Activated naive CD4-positive, alpha-beta T cell treated with anti-CD3 and anti-CD28 coated beads, Interleukin-2, amount 50 U/mL, for 24 hours (primary cell): Measurements from ENCODE around the gene TNFRSF18.
"Not testable (repeated sequence)": the region's sequence is repeated elsewhere in the genome, so short reads cannot be mapped to it uniquely, and the experiment has no call there.

Source experiments
- H3K27ac Mint-ChIP-seq: one replicate; pipeline ENCODE4 v1.8.0; 2021; ENCODE audit warnings: mild to moderate bottlenecking, mixed read lengths
- H3K27me3 Mint-ChIP-seq: one replicate; pipeline ENCODE4 v1.8.0; 2021; ENCODE audit warnings: mixed read lengths
- H3K36me3 Mint-ChIP-seq: one replicate; pipeline ENCODE4 v1.8.0; 2021; ENCODE audit warnings: mixed read lengths
- H3K4me1 Mint-ChIP-seq: one replicate; pipeline ENCODE4 v1.8.0; 2021; ENCODE audit warnings: mixed read lengths
- H3K4me3 Mint-ChIP-seq: one replicate; pipeline ENCODE4 v1.8.0; 2021; ENCODE audit warnings: mild to moderate bottlenecking, mixed read lengths
- H3K9me3 Mint-ChIP-seq: one replicate; pipeline ENCODE4 v1.8.0; 2021; ENCODE audit warnings: mixed read lengths

Gene TNFRSF18

GRCh38 chr1:1206376-1206965 is at the start of gene TNFRSF18:
Gene TNFRSF18 (minus strand): TSS chr1:1206592. CDS start chr1:1206571, 21 bp downstream.
- H3K4me1 Mint-ChIP-seq, result peaks cover 20% of the 10 kb centered on the region
- peaks cover 2% of the 10 kb centered on the region for H3K36me3 Mint-ChIP-seq
- no peaks in the 10 kb centered on the region for H3K27me3 Mint-ChIP-seq
- no peaks in the 10 kb centered on the region for H3K9me3 Mint-ChIP-seq
- H3K4me3 Mint-ChIP-seq, result peak within 1 kb of the TSS; percentile 77
- peak within 1 kb of the TSS; percentile 62 for H3K27ac Mint-ChIP-seq

- H3K27me3 Mint-ChIP-seq, result no peaks in the 10 kb centered on the region
- H3K9me3 Mint-ChIP-seq, result no peaks in the 10 kb centered on the region
- peaks cover 6% of the 10 kb centered on the region for H3K36me3 Mint-ChIP-seq
- H3K4me1 Mint-ChIP-seq, result peaks cover 18% of the 10 kb centered on the region
- no peak overlapping the region for H3K27ac Mint-ChIP-seq
- H3K4me3 Mint-ChIP-seq, result no peak overlapping the region
Measured at GRCh38 chr1:1255611-1256010, 49.2 kb upstream of the TNFRSF18 start.

- Mint-ChIP-seq H3K27ac (no peak overlapping the region), H3K4me1 (peaks cover 22% of the 10 kb centered on the region), H3K9me3 (no peaks in the 10 kb centered on the region), H3K27me3 (no peaks in the 10 kb centered on the region), H3K36me3 (peaks cover 6% of the 10 kb centered on the region), H3K4me3 (no peak overlapping the region)
Measured at GRCh38 chr1:1255078-1255477, 48.7 kb upstream of the TNFRSF18 start.

- Mint-ChIP-seq H3K27ac (no peak overlapping the region), H3K27me3 (no peaks in the 10 kb centered on the region), H3K9me3 (no peaks in the 10 kb centered on the region), H3K4me1 (peaks cover 22% of the 10 kb centered on the region), H3K4me3 (no peak overlapping the region), H3K36me3 (peaks cover 2% of the 10 kb centered on the region)
Measured at GRCh38 chr1:1254667-1254998, 48.2 kb upstream of the TNFRSF18 start.

GRCh38 chr1:1253972-1254666 is 47.7 kb upstream of the TNFRSF18 start:
- no peaks in the 10 kb centered on the region for H3K27me3 Mint-ChIP-seq
- H3K36me3 Mint-ChIP-seq, result peaks cover 2% of the 10 kb centered on the region
- H3K27ac Mint-ChIP-seq, result no peak overlapping the region

GRCh38 chr1:1253314-1253713 is 46.9 kb upstream of the TNFRSF18 start:
- Mint-ChIP-seq H3K27me3 (no peaks in the 10 kb centered on the region), H3K4me1 (peaks cover 23% of the 10 kb centered on the region), H3K4me3 (no peak overlapping the region), H3K9me3 (no peaks in the 10 kb centered on the region), H3K27ac (no peak overlapping the region), H3K36me3 (peaks cover 2% of the 10 kb centered on the region)

More at GRCh38 chr1:1253972-1254666, 47.7 kb upstream of the TNFRSF18 start:
- Mint-ChIP-seq H3K4me3 (no peak overlapping the region), H3K9me3 (no peaks in the 10 kb centered on the region), H3K4me1 (peaks cover 23% of the 10 kb centered on the region)

GRCh38 chr1:1250786-1251284 is 44.4 kb upstream of the TNFRSF18 start:
- Mint-ChIP-seq H3K4me1 (peaks cover 19% of the 10 kb centered on the region), H3K27me3 (no peaks in the 10 kb centered on the region), H3K36me3 (no peaks in the 10 kb centered on the region), H3K27ac (peak overlapping the region; percentile 76), H3K4me3 (peak overlapping the region; percentile 39), H3K9me3 (no peaks in the 10 kb centered on the region)

GRCh38 chr1:1248009-1248913 is 41.9 kb upstream of the TNFRSF18 start:
- H3K4me3 Mint-ChIP-seq, H3K36me3 Mint-ChIP-seq, H3K27ac Mint-ChIP-seq, H3K9me3 Mint-ChIP-seq, H3K27me3 Mint-ChIP-seq: not testable (repeated sequence)
- peaks cover 19% of the 10 kb centered on the region for H3K4me1 Mint-ChIP-seq

GRCh38 chr1:1247341-1247913 is 41.0 kb upstream of the TNFRSF18 start:
- no peaks in the 10 kb centered on the region for H3K9me3 Mint-ChIP-seq
- H3K4me1 Mint-ChIP-seq, result peaks cover 19% of the 10 kb centered on the region
- H3K36me3 Mint-ChIP-seq, result no peaks in the 10 kb centered on the region
- no peak overlapping the region for H3K4me3 Mint-ChIP-seq
- no peaks in the 10 kb centered on the region for H3K27me3 Mint-ChIP-seq
- no peak overlapping the region for H3K27ac Mint-ChIP-seq

GRCh38 chr1:1246577-1247340 is 40.4 kb upstream of the TNFRSF18 start, which contains the start of gene C1QTNF12:
Gene C1QTNF12 (minus strand): TSS chr1:1246722. CDS start chr1:1246690, 32 bp downstream.
- no peaks in the 10 kb centered on the region for H3K27me3 Mint-ChIP-seq
- no peaks in the 10 kb centered on the region for H3K36me3 Mint-ChIP-seq
- no peak within 1 kb of the TSS for H3K4me3 Mint-ChIP-seq
- H3K9me3 Mint-ChIP-seq, result no peaks in the 10 kb centered on the region
- peaks cover 16% of the 10 kb centered on the region for H3K4me1 Mint-ChIP-seq
- H3K27ac Mint-ChIP-seq, result no peak within 1 kb of the TSS

- Mint-ChIP-seq H3K9me3 (no peaks in the 10 kb centered on the region), H3K4me3 (no peak overlapping the region), H3K36me3 (no peaks in the 10 kb centered on the region), H3K4me1 (peaks cover 14% of the 10 kb centered on the region), H3K27me3 (no peaks in the 10 kb centered on the region), H3K27ac (no peak overlapping the region)
Measured at GRCh38 chr1:1245817-1246576, 39.6 kb upstream of the TNFRSF18 start.

GRCh38 chr1:1245178-1245816 is 38.9 kb upstream of the TNFRSF18 start:
- peaks cover 8% of the 10 kb centered on the region for H3K4me1 Mint-ChIP-seq
- no peak overlapping the region for H3K27ac Mint-ChIP-seq
- H3K27me3 Mint-ChIP-seq, result no peaks in the 10 kb centered on the region
- H3K36me3 Mint-ChIP-seq, result no peaks in the 10 kb centered on the region
- no peak overlapping the region for H3K4me3 Mint-ChIP-seq
- H3K9me3 Mint-ChIP-seq, result no peaks in the 10 kb centered on the region

- Mint-ChIP-seq H3K27me3 (no peaks in the 10 kb centered on the region), H3K4me1 (no peaks in the 10 kb centered on the region), H3K9me3 (no peaks in the 10 kb centered on the region), H3K4me3 (no peak overlapping the region), H3K36me3 (no peaks in the 10 kb centered on the region), H3K27ac (no peak overlapping the region)
Measured at GRCh38 chr1:1244192-1244811, 37.9 kb upstream of the TNFRSF18 start.

- H3K4me3 Mint-ChIP-seq, result no peak overlapping the region
- H3K9me3 Mint-ChIP-seq, result no peaks in the 10 kb centered on the region
- no peaks in the 10 kb centered on the region for H3K4me1 Mint-ChIP-seq
- no peak overlapping the region for H3K27ac Mint-ChIP-seq
- no peaks in the 10 kb centered on the region for H3K27me3 Mint-ChIP-seq
- no peaks in the 10 kb centered on the region for H3K36me3 Mint-ChIP-seq
Measured at GRCh38 chr1:1243807-1244191, 37.4 kb upstream of the TNFRSF18 start.
